Mucosa of descending colon (tissue), 3 donors: ENCODE results near the gene EXOC3L1. TPM values are rescaled to one million over a fixed set of nuclear protein-coding genes. Genes with fewer than 3 reads are reported as not detected.

Source experiments
- ATAC-seq: fragments of 200-7000 bp; cut with Tn5 transposase; one replicate; pipeline ENCODE4 v1.9.1; 2020; ENCODE audit warnings: mild to moderate bottlenecking, moderate library complexity
- DNase-seq, 3 donors: peaks; one replicate each; pipeline ENCODE4 v3.0.0-alpha.2; 2020
- H3K36me3 ChIP-seq: fragments of 200-600 bp; one replicate; pipeline ENCODE4 v1.8.0; 2021; ENCODE audit warnings: low read depth, mild to moderate bottlenecking
- H3K4me1 ChIP-seq: fragments of 200-600 bp; one replicate; pipeline ENCODE4 v1.8.0; 2021; ENCODE audit warnings: low read depth, mild to moderate bottlenecking
- H3K4me3 ChIP-seq: fragments of 200-600 bp; one replicate; pipeline ENCODE4 v1.8.0; 2021; ENCODE audit warnings: mild to moderate bottlenecking
- H3K9me3 ChIP-seq: fragments of 200-600 bp; one replicate; pipeline ENCODE4 v1.8.0; 2021; ENCODE audit warnings: mild to moderate bottlenecking
- intact Hi-C, 2 donors: fragments of 100-400 bp; cut with DNase I in 1 of 2; cut with micrococcal nuclease in 1 of 2; formaldehyde crosslinking; loops; one replicate each; pipeline versions ENCODE4 v1.11.0 to v1.11.1; 2022; cut with DNase I, micrococcal nuclease
- total RNA-seq, 3 donors: library from RNA; stranded (reverse); fragmentation: NEBNext Ultra II Directional in 2 of 3; extraction: Animal tissue kit (Norgen Biotek cat#: 25700) in 2 of 3; gene quantifications; one replicate each; pipeline versions ENCODE4 v1.2.1 to v1.2.4, GENCODE V29; 2021 to 2023
- TF ChIP-seq, protein P1 (sequence below): fragments of 200-600 bp; IDR thresholded peaks from one replicate; pipeline ENCODE4 v1.8.0; 2022; ENCODE audit warnings: antibody characterized with exemption, mild to moderate bottlenecking
- donor health status: DM: no; HTN: no; CAD: no; lungs with moderate emphysema.
- donor health status: DM: no; HTN: no; CAD: no.
- donor health status: DM: no; HTN: yes; CAD: no.

The EXOC3L1 gene
- total RNA-seq, 3 donors from 2014 or later: 2.6 to 6.8 (median 2.7) TPM

DNA sequence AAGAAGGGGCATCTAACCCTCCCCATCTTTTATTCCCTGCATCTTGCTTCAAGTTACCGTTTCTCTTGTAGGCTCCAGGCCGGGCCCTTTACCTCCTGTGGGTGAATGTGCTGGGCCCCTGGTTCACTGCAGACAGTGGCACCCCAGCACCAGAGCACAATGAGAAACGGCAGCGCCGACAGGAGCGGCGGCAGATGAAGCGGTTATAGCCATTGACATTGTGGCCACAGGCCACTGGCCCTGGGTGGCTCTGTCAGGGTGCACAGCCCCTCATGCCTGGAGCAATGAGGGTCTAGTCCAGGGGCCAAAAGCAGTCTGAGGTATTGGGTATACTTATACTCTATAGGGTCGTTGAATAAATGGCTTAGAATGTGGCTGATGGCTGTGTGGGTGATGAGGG lies 39.0 kb upstream of the EXOC3L1 start:
- ATAC-seq (no peak), DNase-seq (peak in 2 of 3 donors; percentile 20 to 38)
- Histone ChIP-seq H3K36me3 (peaks cover 4% of the 10 kb centered on the region), H3K9me3 (no peaks in the 10 kb centered on the region), H3K4me3 (no peak overlapping the region), H3K4me1 (peaks cover 8% of the 10 kb centered on the region)
- intact Hi-C loops: no loop called here
- TF ChIP-seq, protein P1, sequence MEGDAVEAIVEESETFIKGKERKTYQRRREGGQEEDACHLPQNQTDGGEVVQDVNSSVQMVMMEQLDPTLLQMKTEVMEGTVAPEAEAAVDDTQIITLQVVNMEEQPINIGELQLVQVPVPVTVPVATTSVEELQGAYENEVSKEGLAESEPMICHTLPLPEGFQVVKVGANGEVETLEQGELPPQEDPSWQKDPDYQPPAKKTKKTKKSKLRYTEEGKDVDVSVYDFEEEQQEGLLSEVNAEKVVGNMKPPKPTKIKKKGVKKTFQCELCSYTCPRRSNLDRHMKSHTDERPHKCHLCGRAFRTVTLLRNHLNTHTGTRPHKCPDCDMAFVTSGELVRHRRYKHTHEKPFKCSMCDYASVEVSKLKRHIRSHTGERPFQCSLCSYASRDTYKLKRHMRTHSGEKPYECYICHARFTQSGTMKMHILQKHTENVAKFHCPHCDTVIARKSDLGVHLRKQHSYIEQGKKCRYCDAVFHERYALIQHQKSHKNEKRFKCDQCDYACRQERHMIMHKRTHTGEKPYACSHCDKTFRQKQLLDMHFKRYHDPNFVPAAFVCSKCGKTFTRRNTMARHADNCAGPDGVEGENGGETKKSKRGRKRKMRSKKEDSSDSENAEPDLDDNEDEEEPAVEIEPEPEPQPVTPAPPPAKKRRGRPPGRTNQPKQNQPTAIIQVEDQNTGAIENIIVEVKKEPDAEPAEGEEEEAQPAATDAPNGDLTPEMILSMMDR: no peak

- DNase-seq: peak in 2 of 3 donors; percentile 26 to 43
- Histone ChIP-seq H3K36me3 (peaks cover 4% of the 10 kb centered on the region), H3K4me3 (no peak overlapping the region), H3K9me3 (no peaks in the 10 kb centered on the region), H3K4me1 (peaks cover 8% of the 10 kb centered on the region)
- ATAC-seq: no peak
- intact Hi-C loops: no loop called here
- TF ChIP-seq, protein P1: no peak
Measured at GRCh38 chr16:67228034-67228785, 38.3 kb upstream of the EXOC3L1 start.

- intact Hi-C loops: no loop called here
- DNase-seq: peak in 1 of 3 donors; percentile 32
- H3K4me3 ChIP-seq: peak overlapping the region; percentile 95
- H3K36me3 ChIP-seq: peaks cover 4% of the 10 kb centered on the region
- ATAC-seq: no peak
- no peaks in the 10 kb centered on the region for H3K9me3 ChIP-seq
- H3K4me1 ChIP-seq: peaks cover 8% of the 10 kb centered on the region
- TF ChIP-seq, protein P1: no peak
Measured at GRCh38 chr16:67227567-67227921, 37.6 kb upstream of the EXOC3L1 start.

DNA sequence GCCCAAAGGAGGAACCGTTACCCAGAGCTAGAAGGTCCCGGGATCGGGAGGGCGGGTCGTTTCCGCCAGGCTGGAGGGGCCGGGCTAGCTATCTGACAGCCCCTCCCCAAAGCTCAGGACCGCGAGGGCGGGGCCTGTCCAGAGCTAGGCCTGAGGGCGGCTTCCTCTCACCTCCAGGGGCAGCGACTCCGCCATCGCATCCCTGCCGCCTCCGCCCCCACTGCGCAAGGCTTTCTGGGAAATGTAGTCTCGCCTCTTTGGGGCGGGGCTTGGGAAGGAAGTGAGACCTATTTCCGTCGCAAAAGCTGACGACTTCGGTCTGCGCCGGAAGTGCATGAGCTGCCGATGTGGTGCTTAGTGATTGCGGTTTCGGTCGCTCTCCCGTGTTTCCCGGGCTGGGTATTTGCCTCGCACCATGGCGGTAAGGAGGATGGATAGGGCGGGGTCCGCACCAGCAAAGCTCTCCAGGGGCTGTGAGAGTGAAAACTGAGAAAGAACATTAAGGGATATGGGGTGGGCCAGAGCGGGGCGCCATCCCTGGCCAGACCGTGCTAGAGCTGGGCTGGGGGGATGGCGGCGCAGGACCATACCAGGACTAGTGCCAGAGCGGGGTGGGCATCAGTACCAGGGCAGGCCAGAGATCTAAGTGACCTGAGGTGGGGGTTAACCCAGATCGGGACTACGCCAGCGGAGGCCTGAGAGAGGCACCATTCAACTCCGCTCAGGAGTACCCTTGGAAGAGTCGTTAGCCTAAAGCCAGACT lies 37.0 kb upstream of the EXOC3L1 start, which contains the start of gene TMEM208:
TSS of gene TMEM208 (plus strand) at position 327 of the 763 bp plus-strand sequence. CDS start at position 416, 89 bp downstream.
- peaks cover 4% of the 10 kb centered on the region for H3K36me3 ChIP-seq
- peak within 1 kb of the TSS; percentile 95 for H3K4me3 ChIP-seq
- peaks cover 8% of the 10 kb centered on the region for H3K4me1 ChIP-seq
- TF ChIP-seq, protein P1: no peak
- no peaks in the 10 kb centered on the region for H3K9me3 ChIP-seq
- intact Hi-C loops: no loop called here
- ATAC-seq (peak; percentile 96), DNase-seq (peak; percentile 98)

GRCh38 chr16:67226295-67226803 lies 36.4 kb upstream of the EXOC3L1 start:
- Histone ChIP-seq H3K36me3 (peaks cover 4% of the 10 kb centered on the region), H3K4me3 (peak overlapping the region; percentile 95), H3K9me3 (no peaks in the 10 kb centered on the region), H3K4me1 (peaks cover 8% of the 10 kb centered on the region)
- no peak for DNase-seq
- TF ChIP-seq, protein P1: no peak
- ATAC-seq: no peak
- intact Hi-C loops: no loop called here
